NOMO-1 treated with dmso at 0.1 percent for 144 hours (cell line): ENCODE data around the gene ARHGAP33.
"Not testable (repeated sequence)": the region's sequence is repeated elsewhere in the genome, so short reads cannot be mapped to it uniquely, and the experiment has no call there.

ENCODE experiments used
- DNase-seq: peaks from one replicate; lab custom pipeline; 2025; ENCODE audit not compliant: unreplicated experiment; lab: John Stamatoyannopoulos, UW

The ARHGAP33 gene

DNA sequence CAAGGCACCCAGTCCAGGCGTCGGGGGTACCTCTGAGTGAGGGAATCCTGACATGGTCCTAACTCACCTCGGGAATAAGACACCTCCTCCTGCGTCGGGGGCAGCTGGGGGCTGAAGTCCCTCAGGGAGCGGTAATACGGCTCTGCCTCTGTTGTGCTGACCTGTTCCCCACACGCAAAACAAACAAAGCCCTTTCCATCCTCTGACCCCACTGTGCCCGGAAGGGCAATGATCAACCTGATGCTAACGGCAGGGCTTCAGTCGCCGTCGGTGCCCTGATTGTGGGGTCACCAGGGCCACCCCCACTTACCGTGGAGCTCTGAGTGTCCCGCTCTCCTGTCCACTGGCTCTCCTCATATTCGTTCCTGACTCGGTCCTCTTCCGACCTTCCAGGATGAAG lies 55.6 kb downstream of the ARHGAP33 start:
- no peak for DNase-seq

DNA sequence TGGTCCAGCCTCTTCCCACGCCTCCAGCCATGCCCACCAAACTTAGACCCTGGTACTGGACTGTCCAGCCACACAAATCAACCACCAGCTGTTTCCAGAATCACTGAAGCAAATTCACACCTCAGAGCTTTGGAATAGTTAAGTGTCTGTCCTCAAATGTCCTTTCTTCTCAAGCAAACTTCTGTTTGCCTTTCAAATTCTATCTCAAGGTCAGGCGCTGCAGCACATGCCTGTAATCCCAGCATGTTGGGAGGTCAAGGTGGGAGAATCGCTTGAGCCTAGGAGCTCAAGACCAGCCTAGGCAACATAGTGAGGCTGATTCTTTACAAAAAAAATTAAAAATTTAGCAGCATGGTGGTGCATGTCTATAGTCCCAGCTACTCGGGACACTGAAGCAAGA lies 56.7 kb downstream of the ARHGAP33 start:
- DNase-seq: no peak

- no peak for DNase-seq
Measured at GRCh38 chr19:35833972-35834371, 58.6 kb downstream of the ARHGAP33 start.

- not testable (repeated sequence) for DNase-seq
Measured at GRCh38 chr19:35836096-35836495, 60.7 kb downstream of the ARHGAP33 start.
